CD4-positive, alpha-beta T cell treated with Interleukin-6 for 4 hours (primary cell): ENCODE results near the gene ODAPH.
"Not testable (repeated sequence)": the region's sequence is repeated elsewhere in the genome, so short reads cannot be mapped to it uniquely, and the experiment has no call there.

Experiments
- DNase-seq: peaks from one replicate; pipeline ENCODE4 v3.0.0-alpha.2; 2020; ENCODE audit warnings: mixed read lengths

The ODAPH gene, protein sequence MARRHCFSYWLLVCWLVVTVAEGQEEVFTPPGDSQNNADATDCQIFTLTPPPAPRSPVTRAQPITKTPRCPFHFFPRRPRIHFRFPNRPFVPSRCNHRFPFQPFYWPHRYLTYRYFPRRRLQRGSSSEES

DNA sequence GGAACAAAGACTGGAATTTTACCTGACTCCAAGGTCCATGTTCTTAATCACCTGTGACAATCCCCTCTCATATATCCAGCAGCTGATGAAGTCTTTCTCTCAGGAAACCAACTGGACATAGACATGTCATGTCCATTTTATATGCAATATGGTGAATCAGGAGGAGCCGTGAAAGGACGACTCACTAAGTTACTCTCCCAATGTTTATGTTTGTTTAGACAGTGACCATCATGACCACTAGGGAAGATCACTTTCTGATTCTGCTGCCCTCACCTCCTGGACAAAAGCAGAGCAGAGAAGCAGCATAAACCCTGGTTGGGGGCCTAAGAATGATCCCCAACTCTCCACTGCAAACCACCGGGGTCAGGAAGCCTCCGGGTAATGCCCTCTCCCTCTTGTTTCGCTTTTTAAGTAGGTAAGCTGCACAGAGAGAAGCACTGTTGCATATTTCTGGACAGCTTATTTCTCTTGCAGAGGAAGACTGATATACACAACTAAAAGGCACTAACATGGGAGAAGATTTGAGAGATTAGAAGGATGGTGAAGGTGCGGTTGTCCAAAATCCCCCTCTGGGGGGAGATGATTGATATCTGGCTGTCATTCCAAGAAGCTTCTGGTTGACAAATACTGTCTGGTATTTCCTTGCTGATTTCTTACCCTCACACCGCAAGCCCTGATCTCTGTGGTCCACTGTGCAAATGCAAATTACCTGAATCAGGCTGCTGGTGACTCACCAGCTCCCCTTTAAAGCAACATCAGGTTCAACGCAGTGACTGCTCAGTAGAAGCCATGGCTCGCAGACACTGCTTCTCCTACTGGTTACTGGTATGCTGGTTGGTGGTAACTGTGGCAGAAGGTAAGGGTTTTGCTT lies at the start of gene ODAPH:
Gene ODAPH, plus strand, starts transcription at position 773 of the 871 bp plus-strand sequence. Its CDS starts 17 bp downstream, at position 790.
- DNase-seq = peak; percentile 15

DNA sequence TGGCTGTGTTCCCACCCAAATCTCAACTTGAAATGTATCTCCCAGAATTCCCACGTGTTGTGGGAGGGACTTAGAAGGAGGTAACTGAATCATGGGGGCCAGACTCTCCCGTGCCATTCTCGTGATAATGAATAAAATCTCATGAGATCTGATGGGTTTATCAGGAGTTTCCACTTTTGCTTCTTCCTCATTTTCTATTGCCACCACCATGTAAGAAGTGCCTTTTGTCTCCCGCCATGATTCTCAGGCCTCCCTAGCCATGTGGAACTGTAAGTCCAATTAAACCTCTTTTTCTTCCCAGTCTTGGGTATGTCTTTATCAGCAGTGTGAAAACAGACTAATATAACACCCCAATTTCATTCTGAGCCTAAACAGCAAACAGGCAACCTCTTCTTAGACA lies 46.3 kb upstream of the ODAPH start:
- not testable (repeated sequence) for DNase-seq

DNA sequence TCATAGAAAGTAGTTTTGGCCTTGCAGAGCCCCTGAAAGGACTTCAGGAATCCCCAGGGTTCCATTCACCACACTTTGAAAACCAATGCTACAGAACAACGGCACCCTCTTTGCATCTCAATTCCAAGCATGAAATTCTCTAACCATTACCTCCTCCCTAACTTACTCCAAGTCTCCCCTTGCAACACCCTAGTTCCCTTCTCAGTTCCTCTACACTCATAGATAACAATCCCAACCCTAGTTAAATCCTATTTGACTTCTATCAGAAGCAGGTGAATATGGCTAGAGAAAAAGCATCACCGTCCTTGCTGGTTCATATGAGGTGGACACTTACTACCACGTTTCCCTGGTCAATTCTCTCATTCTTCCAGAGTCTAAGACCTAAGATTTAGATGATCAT lies 44.0 kb upstream of the ODAPH start:
- no peak for DNase-seq

DNA sequence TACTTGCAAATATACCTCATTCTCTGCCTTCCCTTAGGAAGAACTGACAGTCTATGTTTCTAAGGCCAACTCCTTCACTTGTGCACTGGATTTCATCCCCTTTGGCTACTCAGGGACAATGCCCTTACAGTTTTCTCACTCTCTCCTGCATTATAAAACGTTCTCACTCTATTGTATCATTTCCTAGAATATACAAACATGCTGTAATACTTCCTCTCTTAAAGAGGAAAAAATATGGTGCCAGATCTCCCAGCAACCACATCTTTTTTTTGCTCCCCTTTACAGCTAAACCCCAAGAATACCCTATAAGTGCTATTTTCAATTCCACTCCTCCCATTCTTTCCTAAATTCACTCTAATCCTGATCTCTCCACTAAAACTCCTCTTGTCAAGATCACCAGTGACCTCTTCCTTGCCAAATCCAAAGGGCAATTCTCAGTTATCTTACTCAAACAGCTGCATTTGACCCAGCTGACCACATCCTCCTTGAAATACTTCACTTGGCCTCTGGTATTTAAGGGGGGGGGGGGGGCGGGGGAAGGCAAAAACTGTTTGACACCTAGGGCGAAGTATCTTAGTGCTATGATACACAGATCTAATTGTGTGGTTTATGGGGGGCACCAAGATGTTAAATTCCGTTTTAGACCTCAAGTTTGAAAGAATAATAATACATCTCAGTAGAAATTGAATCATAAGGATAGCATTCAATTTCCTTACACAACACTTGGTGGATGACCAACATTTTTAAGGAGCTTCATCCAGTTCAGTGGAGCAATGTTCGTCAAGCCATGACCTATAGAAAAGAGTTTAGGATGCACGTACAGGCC lies 43.3 kb upstream of the ODAPH start:
- no peak for DNase-seq

DNA sequence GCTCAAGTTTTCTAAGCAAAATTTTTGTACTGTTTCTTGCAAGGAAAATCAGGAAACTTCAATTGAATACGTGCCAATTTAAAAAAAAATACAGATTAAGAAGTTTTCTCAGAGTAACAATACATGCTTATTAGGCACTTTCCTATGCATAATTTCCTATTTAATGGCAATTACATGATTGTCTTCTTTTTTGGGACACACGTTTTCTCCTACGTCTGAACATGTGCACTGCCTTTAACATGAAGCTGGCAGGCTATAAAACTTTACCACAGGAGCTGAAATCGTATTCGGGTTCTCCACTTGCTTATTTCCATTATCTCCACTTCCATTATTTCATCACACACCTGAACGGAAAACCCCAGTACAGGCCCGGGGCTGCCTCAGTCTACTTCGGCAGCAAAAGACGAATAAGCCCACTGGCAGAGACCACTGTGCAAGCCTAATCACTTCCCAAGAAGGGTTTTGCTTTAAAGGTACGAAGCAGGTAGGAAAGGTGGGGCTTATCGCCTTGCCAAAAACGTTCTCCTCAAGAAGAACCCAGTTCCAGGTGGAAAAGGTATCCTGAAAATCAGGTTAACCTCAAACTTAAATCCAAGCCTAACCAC lies 42.2 kb upstream of the ODAPH start:
- DNase-seq = no peak

DNA sequence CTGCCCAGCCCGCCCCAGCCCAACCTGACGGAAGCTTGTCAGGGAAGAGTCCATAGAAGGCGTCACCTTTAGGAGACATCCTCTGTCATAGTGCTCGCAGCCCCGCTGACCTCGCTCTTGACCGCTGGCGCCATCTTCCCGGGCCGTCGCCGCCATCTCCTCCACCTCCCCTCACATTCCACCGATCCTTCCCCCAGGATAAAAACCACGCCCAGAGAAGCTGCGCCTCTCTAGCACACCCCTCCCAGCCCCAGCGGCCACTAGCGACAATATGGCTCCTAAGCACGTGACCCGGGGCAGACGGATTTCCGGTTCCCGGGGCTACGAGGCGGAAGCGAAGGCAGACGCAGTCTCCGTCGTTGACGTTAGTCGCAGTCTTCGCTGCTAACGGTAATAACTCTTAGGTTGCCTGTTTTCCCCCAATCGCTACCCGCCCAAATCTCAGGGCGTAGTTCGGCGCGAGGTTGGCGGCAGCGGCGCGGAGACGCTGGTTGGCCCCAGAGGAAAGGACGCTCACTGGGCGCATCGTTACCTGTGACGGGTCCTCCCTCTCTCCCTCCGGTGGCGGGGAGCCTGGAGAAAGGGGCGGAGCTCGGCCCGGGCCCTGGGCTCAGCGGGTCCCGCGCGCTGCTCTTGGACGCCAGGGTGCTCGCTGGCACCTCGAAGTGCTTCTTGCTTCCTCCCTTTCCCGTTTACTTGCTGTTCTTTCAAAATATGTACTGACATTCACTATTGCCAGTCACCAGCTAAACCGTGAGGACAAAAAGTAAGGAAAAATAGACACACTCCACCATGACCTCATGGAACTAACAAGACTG lies 41.5 kb upstream of the ODAPH start, which contains the start of the genes RCHY1 and THAP6:
Gene RCHY1, minus strand, starts transcription at position 273 of the 818 bp plus-strand sequence. Its CDS starts 117 bp downstream, at position 156.
Gene THAP6, plus strand, starts transcription at position 343 of the 818 bp plus-strand sequence. CDS start 980 bp downstream, outside the sequence.
- peak; percentile 89 for DNase-seq

DNA sequence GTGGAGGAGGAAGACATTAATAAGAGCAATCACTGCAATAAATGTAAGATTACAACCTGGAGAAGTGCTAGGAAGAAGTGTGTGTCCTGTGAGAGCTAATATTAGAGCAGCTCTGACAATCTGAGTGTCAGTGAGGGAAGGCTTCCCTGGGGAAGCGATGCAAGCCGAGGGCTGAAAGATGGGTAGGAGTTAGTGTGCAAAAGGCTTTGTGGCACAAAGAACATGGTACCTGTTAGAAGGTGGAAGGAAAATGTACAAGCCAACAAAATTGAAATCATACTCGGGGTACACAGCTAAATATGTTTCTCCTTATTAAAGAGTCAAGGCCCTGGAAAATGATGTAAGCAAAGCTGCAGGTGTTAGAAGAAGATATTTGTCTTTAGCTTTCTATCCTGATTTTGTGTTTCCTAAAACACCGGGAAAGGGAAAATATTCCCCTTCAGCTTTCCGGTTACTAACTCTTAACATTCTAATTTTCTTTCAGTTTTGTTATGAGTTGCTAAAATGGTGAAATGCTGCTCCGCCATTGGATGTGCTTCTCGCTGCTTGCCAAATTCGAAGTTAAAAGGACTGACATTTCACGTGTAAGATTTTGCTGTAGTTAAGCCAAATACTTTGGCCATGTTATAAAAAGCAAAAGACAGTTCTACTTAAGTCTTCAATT lies 40.8 kb upstream of the ODAPH start:
- DNase-seq = peak; percentile 7

DNA sequence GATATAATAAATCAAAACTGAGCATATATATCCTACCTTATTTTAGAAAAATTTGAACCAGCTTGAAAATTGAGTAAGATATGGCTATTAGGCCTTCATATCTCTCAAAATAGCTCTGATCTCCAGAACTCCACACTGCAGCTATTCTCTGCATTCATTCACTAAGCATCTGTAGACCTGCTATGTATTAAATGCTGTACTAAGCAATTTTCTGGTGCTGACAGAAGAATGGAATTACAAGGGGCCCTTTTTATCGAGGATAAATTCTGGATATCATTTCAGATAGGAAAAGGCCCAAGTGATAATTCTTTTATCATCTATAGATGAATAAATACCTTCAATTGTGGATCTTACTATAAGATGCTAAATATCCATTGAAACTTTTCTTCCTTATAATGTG lies 39.7 kb upstream of the ODAPH start:
- DNase-seq = no peak

DNA sequence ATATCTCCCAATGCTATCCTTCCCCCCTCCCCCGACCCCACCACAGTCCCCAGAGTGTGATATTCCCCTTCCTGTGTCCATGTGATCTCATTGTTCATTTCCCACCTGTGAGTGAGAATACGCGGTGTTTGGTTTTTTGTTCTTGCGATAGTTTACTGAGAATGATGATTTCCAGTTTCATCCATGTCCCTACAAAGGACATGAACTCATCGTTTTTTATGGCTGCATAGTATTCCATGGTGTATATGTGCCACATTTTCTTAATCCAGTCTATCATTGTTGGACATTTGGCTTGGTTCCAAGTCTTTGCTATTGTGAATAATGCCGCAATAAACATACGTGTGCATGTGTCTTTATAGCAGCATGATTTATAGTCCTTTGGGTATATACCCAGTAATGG lies 36.4 kb upstream of the ODAPH start:
- not testable (repeated sequence) for DNase-seq

DNA sequence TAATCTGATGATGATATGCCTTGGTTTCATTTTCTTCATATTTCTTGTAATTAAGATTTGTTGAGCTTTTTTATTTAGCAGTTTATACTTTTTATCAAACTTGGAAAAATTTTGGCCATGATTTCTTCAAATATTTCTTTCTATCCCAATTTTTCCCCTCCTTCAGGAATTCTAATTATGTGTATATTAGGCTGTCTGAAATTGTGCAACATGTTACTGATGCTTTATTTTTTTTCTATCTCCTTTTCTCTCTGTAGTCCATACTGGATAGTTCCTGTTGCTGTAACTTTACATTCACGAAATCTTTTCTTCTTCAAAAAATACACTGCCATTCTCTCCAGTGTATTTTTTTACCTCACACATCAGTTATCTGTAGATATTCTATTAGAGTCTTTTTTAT lies 30.8 kb upstream of the ODAPH start:
- no peak for DNase-seq

DNA sequence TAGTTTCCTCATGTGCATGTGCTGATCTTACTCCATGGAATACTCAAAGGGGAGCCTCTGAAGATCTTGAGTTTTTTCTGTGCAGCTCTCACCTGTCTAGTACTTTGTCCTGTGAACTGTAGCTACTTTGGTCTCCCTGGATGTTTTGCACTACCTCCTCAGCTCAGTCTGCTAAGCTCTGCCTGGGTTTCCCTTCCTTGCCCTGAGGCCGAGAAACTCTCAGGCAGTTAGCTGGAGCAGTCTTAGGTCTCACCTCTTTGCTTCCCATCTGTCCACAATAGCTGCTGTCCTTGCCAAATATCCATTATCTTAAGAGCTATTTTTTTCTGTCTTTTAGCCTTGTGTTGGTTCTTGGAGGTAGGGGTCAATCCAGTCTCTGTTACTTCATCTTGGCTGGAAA lies 30.0 kb upstream of the ODAPH start:
- no peak for DNase-seq

DNA sequence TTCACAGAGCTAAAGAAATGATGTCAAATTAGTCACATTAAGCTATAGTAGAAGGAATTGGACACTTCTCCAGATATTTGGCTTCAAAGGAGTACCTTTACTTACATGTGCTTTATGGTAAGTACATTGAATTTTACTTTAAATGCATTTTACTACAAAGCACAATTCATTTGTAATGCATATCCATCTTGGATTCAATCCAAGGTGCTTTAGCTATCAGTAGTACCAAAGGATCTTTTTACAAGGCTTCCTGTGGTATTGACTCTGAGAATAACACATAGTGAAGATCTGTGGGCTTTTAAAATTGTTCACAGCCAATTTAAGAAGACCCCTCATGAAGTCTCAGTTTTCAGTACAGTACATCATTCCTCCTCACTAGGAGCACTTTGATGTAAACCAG lies 28.4 kb upstream of the ODAPH start:
- DNase-seq = no peak

DNA sequence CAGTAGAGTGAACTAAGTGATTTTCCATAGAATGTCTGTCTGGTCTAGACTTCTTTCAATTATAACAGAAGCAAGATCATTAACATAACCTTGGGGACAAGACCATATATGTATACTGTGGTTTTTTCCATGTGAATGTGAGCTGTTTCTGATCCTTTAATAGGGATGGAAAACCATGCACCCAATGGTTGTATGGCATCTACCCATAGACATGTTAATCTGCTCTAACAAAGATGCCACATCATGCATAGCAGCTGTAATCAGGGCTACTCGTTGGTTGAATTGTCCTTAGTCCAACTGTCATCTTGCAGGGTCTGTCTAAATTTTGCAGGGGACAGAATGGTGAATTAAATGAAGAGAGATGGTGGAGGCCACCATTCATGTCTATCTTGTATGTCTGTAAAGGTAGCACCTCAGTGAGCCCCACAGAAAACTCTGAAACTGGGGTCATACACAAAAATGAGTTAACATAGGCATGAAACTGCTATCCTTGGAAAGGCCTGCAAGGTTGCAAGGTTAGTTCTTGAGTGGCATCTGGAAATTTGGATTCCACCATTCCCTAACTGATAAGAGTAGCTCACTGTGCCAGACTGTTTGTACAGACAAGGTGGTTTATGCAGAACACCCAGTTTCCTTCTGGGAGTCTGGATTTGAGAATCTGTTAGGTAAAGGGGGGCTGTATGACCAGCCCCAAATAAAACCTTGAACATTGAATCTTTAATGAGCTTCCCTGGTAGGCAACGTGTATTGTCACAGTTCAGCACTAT lies 25.1 kb upstream of the ODAPH start:
- no peak for DNase-seq

DNA sequence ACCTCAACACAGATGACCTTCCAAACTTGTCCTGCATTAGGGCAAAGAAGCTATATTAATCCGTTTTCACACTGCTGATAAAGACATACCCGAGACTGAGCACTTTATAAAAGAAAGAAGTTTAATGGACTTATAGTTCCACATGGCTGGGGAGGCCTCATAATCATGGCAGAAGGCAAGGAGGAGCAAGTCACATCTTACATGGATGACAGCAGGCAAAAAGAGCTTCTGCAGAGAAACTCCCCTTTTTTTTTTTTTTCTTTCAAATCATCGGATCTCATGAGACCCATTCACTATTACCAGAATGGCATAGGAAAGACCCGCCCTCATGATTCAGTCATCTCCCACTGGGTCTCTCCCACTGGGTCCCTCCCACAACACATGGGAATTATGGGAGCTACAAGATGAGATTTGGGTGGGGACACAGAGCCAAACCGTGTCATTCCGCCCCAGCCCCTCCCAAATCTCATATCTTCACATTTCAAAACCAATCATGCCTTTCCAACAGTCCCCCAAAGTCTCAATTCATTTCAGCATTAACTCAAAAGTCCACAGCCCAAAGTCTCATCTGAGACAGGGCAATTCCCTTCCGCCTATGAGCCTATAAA lies 24.2 kb upstream of the ODAPH start:
- not testable (repeated sequence) for DNase-seq

DNA sequence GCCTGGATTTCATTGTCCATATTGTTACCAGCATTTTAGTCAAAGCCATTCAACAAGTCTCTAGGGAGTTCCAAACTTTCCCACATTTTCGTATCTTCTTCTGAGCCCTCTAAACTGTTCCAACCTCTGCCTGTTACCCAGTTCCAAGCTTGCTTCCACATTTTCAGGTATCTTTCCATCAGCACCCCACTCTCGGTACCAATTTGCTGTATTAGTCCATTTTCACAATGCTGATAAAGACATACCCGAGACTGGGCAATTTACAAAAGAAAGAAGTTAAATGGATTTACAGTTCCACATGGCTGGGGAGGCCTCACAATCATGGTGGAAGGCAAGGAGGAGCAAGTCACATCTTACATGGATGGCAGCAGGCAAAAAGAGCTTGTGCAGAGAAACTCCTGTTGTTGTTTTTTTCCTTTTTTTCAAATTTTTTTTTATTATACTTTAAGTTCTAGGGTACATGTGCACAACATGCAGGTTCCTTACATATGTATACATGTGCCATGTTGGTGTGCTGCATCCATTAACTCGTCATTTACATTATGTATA lies 22.5 kb upstream of the ODAPH start:
- not testable (repeated sequence) for DNase-seq

DNA sequence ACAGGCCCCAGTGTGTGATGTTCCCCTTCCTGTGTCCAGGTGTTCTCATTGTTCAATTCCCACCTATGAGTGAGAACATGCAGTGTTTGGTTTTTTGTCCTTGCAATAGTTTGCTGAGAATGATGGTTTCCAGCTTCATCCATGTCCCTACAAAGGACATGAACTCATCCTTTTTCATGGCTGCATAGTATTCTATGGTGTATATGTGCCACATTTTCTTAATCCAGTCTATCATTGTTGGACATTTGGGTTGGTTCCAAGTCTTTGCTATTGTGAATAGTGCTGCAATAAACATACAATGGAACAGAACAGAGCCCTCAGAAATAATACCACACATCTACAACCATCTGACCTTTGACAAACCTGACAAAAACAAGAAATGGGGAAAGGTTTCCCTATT lies 21.9 kb upstream of the ODAPH start:
- not testable (repeated sequence) for DNase-seq

DNA sequence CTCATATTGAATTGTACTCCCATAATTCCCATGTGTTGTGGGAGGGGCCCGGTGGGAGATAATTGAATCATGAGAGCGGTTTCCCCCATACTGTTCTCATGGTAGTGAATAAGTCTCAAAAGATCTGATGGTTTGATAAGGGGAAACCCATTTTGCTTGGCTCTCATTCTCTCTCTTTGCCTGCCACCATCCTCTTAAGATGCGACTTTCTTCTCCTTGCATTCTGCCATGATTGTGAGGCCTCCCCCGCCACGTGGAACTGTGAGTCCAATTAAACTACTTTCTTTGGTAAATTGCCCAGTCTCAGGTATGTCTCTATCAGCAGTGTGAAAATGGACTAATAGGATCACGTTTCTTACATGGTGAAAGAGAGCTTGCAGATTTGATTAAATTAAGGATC lies 18.6 kb upstream of the ODAPH start:
- DNase-seq = not testable (repeated sequence)

DNA sequence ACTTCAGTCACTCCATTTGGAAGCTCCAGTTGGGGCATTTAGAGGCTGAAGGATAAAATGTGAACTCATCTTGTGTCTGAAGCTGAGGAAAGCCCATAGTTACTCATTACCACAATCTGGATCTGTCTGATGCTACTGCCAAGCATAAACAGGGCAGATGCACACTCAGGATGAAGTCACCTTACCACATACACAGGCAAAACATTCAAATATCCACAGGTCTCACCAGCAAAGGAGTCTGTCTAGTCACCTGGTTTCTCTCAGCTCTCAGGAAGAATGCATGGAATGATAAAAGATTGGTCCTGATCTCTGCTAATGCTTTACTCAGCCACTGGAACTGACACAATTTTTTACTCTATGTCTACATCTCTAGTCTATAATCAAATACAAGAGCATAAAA lies 13.0 kb upstream of the ODAPH start:
- no peak for DNase-seq

DNA sequence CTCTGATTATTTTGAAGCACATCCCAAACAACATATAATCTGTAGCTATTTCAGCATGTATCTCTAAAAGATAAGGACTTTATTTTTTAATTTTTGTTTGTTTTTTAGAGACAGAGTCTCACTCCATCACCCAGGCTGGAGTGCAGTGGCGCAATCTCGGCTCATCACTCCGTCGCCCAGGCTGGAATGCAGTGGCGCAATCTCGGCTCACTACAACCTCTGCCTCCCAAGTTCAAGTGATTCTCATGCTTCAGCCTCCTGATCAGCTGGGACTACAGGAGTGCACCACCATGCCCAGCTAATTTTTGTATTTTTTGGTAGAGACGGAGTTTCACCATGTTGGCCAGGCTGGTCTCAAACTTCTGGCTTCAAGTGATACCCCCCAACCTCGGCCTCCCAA lies 11.6 kb upstream of the ODAPH start:
- not testable (repeated sequence) for DNase-seq

DNA sequence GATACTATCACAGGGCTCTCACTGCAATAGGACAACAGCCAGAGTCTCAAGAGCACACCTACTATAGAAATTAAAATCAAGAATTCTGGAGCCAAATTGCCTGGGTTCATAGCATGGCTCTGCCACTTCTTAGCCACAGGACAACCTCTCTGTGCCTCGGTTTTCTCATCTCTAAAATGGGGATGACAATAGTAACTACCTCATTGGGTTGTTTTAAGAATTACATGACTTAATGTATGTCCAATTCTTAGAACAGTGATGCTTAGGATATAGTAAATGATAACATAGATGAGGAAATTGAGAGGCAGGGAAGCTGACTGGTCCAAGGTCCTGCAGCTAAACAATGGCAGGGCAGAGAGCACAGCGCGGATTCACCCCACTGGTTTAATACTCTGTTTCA lies 11.0 kb upstream of the ODAPH start:
- DNase-seq = no peak
